LHCN-M2 (cell line): ENCODE data around the gene ABHD5. TPM values are rescaled to one million over a fixed set of nuclear protein-coding genes. Genes with fewer than 3 reads are reported as not detected.

Experiments used
- DNase-seq: peaks from one replicate; pipeline ENCODE4 v3.0.0-alpha.2; 2012; ENCODE audit warnings: low read depth
- total RNA-seq: library from RNA; depleted of rRNA; stranded (reverse); fragments of >200 nt; gene quantifications from 2 replicates; pipeline ENCODE4 v1.2.3, GENCODE V29; 2014; rRNA removed

ABHD5 gene
- total RNA-seq, 1 experiment from 2014 or later, result 34.6 TPM

DNA sequence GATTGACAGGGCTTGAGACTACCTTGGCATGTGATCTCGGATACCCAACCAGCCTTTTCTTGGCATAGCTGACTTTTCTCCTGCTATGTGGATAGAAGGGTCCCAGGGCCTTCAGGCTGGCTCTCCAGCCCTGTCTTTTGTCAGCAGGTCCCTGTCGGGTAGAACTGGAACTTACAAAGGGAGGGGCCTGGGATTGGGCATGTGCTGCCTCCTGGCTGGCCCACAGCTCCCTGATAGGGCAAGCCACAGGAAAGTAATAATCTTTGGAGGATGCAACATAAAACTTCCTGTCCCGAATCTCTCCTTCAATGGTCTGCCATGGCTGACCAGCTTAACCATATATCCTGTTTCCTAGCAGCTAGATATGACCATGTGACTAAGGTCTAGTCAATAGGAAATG is 89.1 kb downstream of the ABHD5 start:
- DNase-seq, result no peak

DNA sequence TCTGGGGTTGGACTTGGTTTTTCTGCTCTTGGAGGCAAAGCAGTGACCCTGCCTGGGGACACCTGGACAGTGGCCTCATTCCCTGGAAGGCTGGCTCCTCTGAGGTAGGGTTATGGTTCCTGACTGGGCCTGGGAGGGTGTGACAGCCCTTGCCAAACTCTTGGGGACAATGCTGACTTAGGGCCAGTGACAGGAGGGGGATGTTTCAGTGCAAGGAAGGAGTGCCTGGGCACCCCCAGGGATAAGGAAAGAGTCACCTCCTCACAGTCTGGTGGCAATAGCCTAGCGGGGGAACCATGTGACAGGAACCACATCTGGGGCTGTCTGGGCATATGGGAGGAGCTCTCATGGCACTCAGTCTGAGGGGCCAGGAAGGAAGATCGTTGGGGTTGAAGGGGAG is 91.8 kb downstream of the ABHD5 start:
- DNase-seq, result no peak

Other genes starting within 250 kb of the ABHD5 start
- 46.4 and 50.9 TPM in 2 replicates for gene ANO10, start 68.9 kb upstream of the ABHD5 start, total RNA-seq